Loucy (cell line): Measurements from ENCODE around the gene ITGB3.

ENCODE experiments used
- H2AFZ ChIP-seq: fragments of 200-600 bp; sonication (generic); 2 replicates; pipeline ENCODE4 v1.6.0; 2016; ENCODE audit warnings: antibody characterized with exemption, mild to moderate bottlenecking, low read length, moderate library complexity
- H3F3A ChIP-seq: fragments of 200-600 bp; 2 replicates; pipeline ENCODE4 v1.6.0; 2016; ENCODE audit warnings: antibody characterized with exemption, low read depth, mild to moderate bottlenecking
- H3K27me3 ChIP-seq: fragments of 200-600 bp; sonication (generic); 2 replicates; pipeline ENCODE4 v1.6.1; 2014; ENCODE audit warnings: low read length, mild to moderate bottlenecking; ENCODE audit not compliant: insufficient read depth, poor library complexity, severe bottlenecking
- H3K36me3 ChIP-seq: fragments of 200-600 bp; sonication (generic); 2 replicates; pipeline ENCODE4 v1.6.1; 2016; ENCODE audit warnings: low read length; ENCODE audit not compliant: insufficient read depth
- H3K4me1 ChIP-seq: fragments of 200-600 bp; sonication (generic); 2 replicates; pipeline ENCODE4 v1.5.1; 2014; ENCODE audit warnings: low read length, mild to moderate bottlenecking; ENCODE audit not compliant: insufficient read depth, poor library complexity, severe bottlenecking
- H3K4me2 ChIP-seq: fragments of 200-600 bp; sonication (generic); 2 replicates; pipeline ENCODE4 v1.6.0; 2014; ENCODE audit warnings: antibody characterized with exemption, low read length, low read depth, mild to moderate bottlenecking; ENCODE audit not compliant: poor library complexity, severe bottlenecking
- H3K4me3 ChIP-seq: fragments of 200-600 bp; sonication (generic); 2 replicates; pipeline ENCODE4 v1.5.1; 2014; ENCODE audit warnings: low read length, mild to moderate bottlenecking, mixed read lengths; ENCODE audit not compliant: poor library complexity, severe bottlenecking
- H3K79me2 ChIP-seq: fragments of 200-600 bp; sonication (generic); 2 replicates; pipeline ENCODE4 v1.6.1; 2014; ENCODE audit warnings: low read length; ENCODE audit not compliant: insufficient read depth
- H3K9ac ChIP-seq: fragments of 200-600 bp; sonication (generic); 2 replicates; pipeline ENCODE4 v1.6.0; 2014; ENCODE audit warnings: mild to moderate bottlenecking, low read depth, low read length, moderate library complexity; ENCODE audit not compliant: poor library complexity, severe bottlenecking
- H3K9me2 ChIP-seq: fragments of 200-600 bp; sonication (generic); replicated peaks from 2 replicates; pipeline ENCODE4 v1.6.1; 2016; ENCODE audit warnings: low read depth, low read length, mixed read lengths
- H3K9me3 ChIP-seq: fragments of 200-600 bp; sonication (generic); 2 replicates; pipeline ENCODE4 v1.6.1; 2014; ENCODE audit warnings: mild to moderate bottlenecking, antibody characterized with exemption, low read length, low read depth; ENCODE audit not compliant: insufficient read depth
- H4K20me1 ChIP-seq: fragments of 200-600 bp; sonication (generic); 2 replicates; pipeline ENCODE4 v1.6.0; 2014; ENCODE audit warnings: antibody characterized with exemption, low read length, mild to moderate bottlenecking; ENCODE audit not compliant: insufficient read depth, poor library complexity, severe bottlenecking
- EZH2phosphoT487 ChIP-seq: fragments of 200-600 bp; IDR thresholded peaks from 2 replicates; pipeline ENCODE4 v1.6.1; 2018; ENCODE audit warnings: antibody characterized with exemption, mild to moderate bottlenecking, moderate library complexity, borderline replicate concordance
- TF ChIP-seq, protein P1 (sequence below): fragments of 200-600 bp; sonication (generic); conservative IDR thresholded peaks from 2 replicates; pipeline ENCODE4 v1.5.1; 2014; ENCODE audit warnings: mild to moderate bottlenecking, antibody characterized with exemption, low read length

Gene ITGB3

DNA sequence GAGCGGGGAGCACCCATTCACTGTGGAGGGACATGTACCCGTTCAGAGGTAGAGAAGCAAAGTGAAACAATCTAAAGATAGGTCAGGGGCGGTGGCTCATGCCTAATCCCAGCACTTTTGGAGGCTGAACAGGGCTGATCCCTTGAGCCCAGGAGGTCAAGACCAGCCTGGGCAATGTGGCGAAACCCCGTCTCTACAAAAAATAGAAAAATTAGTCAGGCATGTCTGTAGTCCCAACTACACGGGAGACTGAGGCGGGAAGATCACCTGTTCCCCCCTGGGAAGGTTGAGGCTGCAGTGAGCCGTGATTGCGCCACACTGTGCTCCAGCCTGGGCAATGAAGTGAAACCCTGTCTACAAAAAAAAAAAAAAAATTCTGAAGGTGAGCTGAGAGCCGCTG is 22.8 kb upstream of the ITGB3 start:
- TF ChIP-seq EZH2phosphoT487: no peak
- TF ChIP-seq, protein P1, sequence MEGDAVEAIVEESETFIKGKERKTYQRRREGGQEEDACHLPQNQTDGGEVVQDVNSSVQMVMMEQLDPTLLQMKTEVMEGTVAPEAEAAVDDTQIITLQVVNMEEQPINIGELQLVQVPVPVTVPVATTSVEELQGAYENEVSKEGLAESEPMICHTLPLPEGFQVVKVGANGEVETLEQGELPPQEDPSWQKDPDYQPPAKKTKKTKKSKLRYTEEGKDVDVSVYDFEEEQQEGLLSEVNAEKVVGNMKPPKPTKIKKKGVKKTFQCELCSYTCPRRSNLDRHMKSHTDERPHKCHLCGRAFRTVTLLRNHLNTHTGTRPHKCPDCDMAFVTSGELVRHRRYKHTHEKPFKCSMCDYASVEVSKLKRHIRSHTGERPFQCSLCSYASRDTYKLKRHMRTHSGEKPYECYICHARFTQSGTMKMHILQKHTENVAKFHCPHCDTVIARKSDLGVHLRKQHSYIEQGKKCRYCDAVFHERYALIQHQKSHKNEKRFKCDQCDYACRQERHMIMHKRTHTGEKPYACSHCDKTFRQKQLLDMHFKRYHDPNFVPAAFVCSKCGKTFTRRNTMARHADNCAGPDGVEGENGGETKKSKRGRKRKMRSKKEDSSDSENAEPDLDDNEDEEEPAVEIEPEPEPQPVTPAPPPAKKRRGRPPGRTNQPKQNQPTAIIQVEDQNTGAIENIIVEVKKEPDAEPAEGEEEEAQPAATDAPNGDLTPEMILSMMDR: no peak
- H3K4me1 ChIP-seq: peaks cover 15% of the 10 kb centered on the region
- no peak overlapping the region for H3K9ac ChIP-seq
- H3K79me2 ChIP-seq: no peaks in the 10 kb centered on the region
- no peak overlapping the region for H3K4me3 ChIP-seq
- 0 out of 2 replicates have a peak overlapping the region, but pooled peaks have one; percentile 83 for H2AFZ ChIP-seq
- no peaks in the 10 kb centered on the region for H4K20me1 ChIP-seq
- H3K9me3 ChIP-seq: no peaks in the 10 kb centered on the region
- no peaks in the 10 kb centered on the region for H3F3A ChIP-seq
- no peak overlapping the region for H3K4me2 ChIP-seq
- H3K9me2 ChIP-seq: no peaks in the 10 kb centered on the region
- H3K36me3 ChIP-seq: no peaks in the 10 kb centered on the region
- H3K27me3 ChIP-seq: no peaks in the 10 kb centered on the region

DNA sequence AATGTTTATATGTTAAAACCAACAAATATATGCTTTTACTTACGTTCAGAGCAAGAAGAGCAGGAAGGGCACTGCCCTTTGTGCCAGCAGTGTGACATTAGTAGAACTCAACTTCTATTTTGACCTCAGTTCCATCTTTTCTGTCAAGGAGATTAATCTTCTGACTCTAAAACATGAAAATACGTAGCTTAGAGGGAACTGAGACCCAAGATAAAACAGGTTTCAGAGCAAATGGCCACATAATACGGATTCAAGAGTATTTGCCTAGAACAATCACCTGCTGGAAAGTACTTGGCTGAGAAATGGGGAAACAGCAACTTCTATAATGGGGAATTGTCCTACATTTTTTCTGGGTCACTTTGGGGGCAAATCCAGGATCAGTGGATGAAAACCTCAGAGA is 22.3 kb upstream of the ITGB3 start:
- H3K79me2 ChIP-seq: no peaks in the 10 kb centered on the region
- H2AFZ ChIP-seq: 0 out of 2 replicates have a peak overlapping the region, but pooled peaks have one; percentile 8
- no peak overlapping the region for H3K4me2 ChIP-seq

DNA sequence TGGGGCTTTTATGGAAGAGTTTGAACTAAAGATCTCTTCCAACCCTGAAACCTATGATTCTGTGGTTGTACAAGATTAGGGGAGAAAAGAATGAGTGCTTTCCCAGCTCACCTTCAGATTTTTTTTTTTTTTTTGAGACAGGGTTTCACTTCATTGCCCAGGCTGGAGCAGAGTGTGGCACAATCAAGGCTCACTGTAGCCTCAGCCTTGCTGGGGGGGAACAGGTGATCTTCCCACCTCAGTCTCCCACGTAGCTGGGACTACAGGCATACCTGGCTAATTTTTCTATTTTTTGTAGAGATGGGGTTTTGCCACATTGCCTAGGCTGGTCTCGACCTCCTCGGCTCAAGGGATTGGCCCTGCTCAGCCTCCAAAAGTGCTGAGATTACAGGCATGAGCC is 21.8 kb upstream of the ITGB3 start:
- H3K27me3 ChIP-seq: no peaks in the 10 kb centered on the region
- no peaks in the 10 kb centered on the region for H3F3A ChIP-seq
- H3K4me3 ChIP-seq: no peak overlapping the region
- TF ChIP-seq EZH2phosphoT487: no peak
- TF ChIP-seq, protein P1: no peak
- H4K20me1 ChIP-seq: no peaks in the 10 kb centered on the region
- no peak overlapping the region for H2AFZ ChIP-seq
- H3K9me2 ChIP-seq: no peaks in the 10 kb centered on the region
- no peak overlapping the region for H3K9ac ChIP-seq
- no peaks in the 10 kb centered on the region; the same call in 1 of the 2 replicates for H3K9me3 ChIP-seq
- no peaks in the 10 kb centered on the region for H3K79me2 ChIP-seq
- peaks cover 15% of the 10 kb centered on the region for H3K4me1 ChIP-seq
- no peak overlapping the region for H3K4me2 ChIP-seq
- H3K36me3 ChIP-seq: no peaks in the 10 kb centered on the region

More for the DNA sequence above, 22.3 kb upstream of the ITGB3 start:
- Histone ChIP-seq H3F3A (no peaks in the 10 kb centered on the region), H3K9me2 (no peaks in the 10 kb centered on the region), H3K27me3 (no peaks in the 10 kb centered on the region), H3K4me3 (no peak overlapping the region), H3K36me3 (no peaks in the 10 kb centered on the region), H3K4me1 (peaks cover 15% of the 10 kb centered on the region), H4K20me1 (no peaks in the 10 kb centered on the region), H3K9ac (no peak overlapping the region), H3K9me3 (no peaks in the 10 kb centered on the region)
- TF ChIP-seq, protein P1: no peak
- TF ChIP-seq EZH2phosphoT487: no peak
